ENCODE results near the gene MAPK6. TPM values are rescaled to one million over a fixed set of nuclear protein-coding genes. Genes with fewer than 3 reads are reported as not detected.
A peak's percentile ranks its signal among the peaks of the same experiment; 100 is the strongest.

MAPK6 gene
- 56.4 and 67.2 TPM in 2 replicates for total RNA-seq

DNA sequence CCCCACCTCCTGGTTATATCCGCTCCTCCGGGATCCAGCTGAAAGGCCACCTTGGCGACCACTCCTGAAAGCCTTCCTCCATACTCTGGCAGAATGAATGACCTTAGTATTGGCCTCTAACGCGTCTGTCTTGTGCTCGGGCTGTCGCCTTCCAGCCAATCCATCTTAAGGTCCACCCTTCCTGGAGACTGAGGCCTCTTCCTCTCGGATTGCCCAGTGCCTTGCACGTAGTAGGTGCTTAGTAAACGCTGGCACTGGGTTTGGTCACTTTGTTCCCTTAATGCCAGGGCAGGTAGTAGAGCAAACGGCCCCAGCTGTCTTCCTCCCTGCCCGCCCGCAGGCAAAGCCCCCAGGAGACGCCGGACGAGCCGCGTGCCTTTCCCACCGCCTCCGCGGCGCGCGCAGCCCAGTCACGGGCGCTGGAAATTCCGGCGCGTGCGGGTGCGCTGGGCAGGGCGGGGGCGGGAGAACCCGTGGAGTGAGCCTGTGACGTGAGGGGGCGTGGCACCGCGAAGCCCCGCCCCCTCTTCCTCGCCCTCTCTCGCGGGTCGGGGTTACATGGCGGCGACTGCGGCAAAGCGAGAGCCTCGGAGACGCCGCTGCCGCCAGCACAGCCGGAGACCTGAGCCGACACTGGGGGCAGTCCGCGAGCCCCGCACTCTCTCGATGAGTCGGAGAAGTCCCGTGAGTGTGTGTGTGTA is at the start of gene MAPK6:
Gene MAPK6, plus strand, starts transcription at position 527 of the 701 bp plus-strand sequence. CDS start 27,242 bp downstream, outside the sequence.
- TF ChIP-seq, protein P1, sequence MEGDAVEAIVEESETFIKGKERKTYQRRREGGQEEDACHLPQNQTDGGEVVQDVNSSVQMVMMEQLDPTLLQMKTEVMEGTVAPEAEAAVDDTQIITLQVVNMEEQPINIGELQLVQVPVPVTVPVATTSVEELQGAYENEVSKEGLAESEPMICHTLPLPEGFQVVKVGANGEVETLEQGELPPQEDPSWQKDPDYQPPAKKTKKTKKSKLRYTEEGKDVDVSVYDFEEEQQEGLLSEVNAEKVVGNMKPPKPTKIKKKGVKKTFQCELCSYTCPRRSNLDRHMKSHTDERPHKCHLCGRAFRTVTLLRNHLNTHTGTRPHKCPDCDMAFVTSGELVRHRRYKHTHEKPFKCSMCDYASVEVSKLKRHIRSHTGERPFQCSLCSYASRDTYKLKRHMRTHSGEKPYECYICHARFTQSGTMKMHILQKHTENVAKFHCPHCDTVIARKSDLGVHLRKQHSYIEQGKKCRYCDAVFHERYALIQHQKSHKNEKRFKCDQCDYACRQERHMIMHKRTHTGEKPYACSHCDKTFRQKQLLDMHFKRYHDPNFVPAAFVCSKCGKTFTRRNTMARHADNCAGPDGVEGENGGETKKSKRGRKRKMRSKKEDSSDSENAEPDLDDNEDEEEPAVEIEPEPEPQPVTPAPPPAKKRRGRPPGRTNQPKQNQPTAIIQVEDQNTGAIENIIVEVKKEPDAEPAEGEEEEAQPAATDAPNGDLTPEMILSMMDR (IDR thresholded peaks at IDR 0.05; ENCODE audit: insufficient read depth, low read length, poor library complexity, severe bottlenecking): no peak
- no peaks in the 10 kb centered on the region for H3K36me3 ChIP-seq (ENCODE audit: control insufficient read depth, insufficient read depth, low read length)
- no peaks in the 10 kb centered on the region for H3K27me3 ChIP-seq (ENCODE audit: control insufficient read depth, insufficient read depth, low read length)
- H3K4me3 ChIP-seq (ENCODE audit: low read depth, low read length): peak within 1 kb of the TSS; percentile 66
- peak; percentile 50 for DNase-seq (ENCODE audit: low read depth)

DNA sequence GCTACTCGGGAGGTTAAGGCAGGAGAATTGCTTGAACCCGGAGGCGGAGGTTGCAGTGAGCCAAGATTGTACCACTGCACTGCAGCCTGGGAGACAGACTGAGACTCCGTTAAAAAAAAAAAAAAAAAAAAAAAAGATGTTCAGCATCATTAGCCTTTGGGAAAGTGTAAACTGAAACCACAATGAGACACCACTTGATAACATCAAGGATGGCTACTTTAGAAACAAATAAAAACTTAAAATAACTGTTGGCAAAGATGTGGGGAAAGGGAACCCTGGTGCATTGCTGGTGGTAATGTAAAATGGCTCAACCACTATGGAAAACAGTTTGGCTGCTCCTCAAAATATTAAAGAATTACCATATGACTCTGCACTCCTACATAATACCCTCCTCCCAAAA is 49.3 kb upstream of the MAPK6 start:
- no peak for DNase-seq (ENCODE audit: low read depth)
- Histone ChIP-seq H3K36me3 (ENCODE audit: control insufficient read depth, insufficient read depth, low read length) (no peaks in the 10 kb centered on the region), H3K4me3 (ENCODE audit: low read depth, low read length) (no peak overlapping the region), H3K27me3 (ENCODE audit: control insufficient read depth, insufficient read depth, low read length) (no peaks in the 10 kb centered on the region)
- TF ChIP-seq, protein P1 (IDR thresholded peaks at IDR 0.05; ENCODE audit: insufficient read depth, low read length, poor library complexity, severe bottlenecking): no peak

DNA sequence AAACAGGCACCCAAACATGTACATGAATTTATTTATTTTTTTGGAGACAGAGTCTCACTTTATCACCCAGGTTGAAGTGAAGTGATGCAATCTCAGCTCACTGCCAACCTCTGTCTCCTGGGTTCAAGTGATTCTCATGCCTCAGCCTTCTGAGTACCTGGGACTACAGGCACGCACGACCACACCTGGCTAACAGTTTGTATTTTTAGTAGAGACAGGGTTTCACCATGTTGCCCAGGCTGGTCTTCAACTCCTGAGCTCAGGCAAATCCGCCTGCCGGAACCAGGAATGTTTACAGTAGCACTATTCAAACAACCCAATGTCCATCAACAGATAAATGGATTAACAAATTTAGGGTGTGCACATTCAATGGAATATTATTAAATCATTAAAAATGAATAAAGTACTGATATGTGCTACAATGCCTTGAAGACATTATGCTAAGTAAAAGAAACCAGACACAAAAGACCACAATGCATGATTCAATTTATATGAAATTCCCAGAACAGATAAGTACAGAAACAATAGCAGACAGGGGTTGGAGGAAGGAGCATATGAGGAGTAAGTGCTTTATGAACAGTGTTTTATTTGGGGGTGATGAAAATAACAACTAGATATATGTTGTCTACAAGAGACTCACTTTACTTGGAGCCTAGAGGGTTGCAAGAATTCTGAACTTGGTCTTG is 48.7 kb upstream of the MAPK6 start:
- DNase-seq (ENCODE audit: low read depth): no peak
- no peaks in the 10 kb centered on the region for H3K27me3 ChIP-seq (ENCODE audit: control insufficient read depth, insufficient read depth, low read length)
- TF ChIP-seq, protein P1 (IDR thresholded peaks at IDR 0.05; ENCODE audit: insufficient read depth, low read length, poor library complexity, severe bottlenecking): no peak
- no peaks in the 10 kb centered on the region for H3K36me3 ChIP-seq (ENCODE audit: control insufficient read depth, insufficient read depth, low read length)
- peak overlapping the region; percentile 97 for H3K4me3 ChIP-seq (ENCODE audit: low read depth, low read length)

DNA sequence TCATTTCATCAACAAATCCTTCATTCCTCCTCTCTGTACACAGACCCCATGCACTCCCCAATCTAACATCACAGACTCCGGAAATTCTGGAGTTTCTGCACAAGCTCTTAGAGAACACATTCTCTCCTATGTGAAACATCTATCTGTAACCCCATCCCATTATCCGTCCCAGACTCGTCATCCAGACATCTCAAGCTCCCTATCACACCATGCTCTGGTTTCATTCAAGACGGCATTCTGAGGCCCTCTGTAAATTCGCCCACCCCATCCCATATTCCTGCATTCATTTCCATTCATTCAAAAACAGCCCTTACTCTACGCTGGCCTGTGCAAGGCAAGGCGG is 48.0 kb upstream of the MAPK6 start:
- TF ChIP-seq, protein P1 (IDR thresholded peaks at IDR 0.05; ENCODE audit: insufficient read depth, low read length, poor library complexity, severe bottlenecking): no peak
- Histone ChIP-seq H3K27me3 (ENCODE audit: control insufficient read depth, insufficient read depth, low read length) (no peaks in the 10 kb centered on the region), H3K4me3 (ENCODE audit: low read depth, low read length) (peak overlapping the region; percentile 97), H3K36me3 (ENCODE audit: control insufficient read depth, insufficient read depth, low read length) (no peaks in the 10 kb centered on the region)
- no peak for DNase-seq (ENCODE audit: low read depth)

DNA sequence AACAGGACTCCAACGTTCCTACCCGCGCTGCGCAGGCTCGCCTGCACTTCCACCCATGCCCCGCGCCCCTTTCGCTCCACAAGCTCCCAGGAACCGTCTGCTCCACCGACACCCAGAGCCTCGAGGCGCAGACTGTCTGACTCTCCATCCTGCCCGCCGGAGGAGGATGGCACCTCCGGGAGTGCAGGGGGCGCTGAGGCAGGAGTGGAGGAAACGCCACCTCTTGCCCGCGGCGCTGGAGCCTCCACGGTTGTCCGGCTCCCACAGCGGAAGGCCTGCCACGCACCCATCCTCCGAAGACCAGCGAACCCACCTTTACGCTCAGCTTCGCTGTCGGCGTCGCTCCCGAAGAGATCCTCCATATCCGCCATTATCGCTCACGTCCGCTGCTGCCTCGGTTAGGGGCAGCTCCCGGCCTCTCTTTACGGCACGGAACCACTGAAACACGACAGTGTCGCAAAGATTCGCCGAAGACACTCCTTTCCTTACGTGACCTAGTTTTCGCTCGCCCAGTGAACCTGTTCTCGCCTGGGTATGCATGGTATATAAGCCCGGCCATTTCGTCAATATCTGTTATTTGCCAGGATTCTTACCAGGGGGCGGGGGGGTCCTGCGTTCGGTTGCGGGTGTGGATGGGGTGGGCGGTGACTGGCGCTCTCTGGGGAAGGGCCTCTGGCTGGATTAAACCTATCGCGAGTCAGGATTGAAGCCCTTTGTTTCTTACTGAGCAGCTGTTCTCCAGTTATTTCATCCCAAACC is 47.5 kb upstream of the MAPK6 start, which contains the start of gene LEO1:
Gene LEO1, minus strand, starts transcription at position 404 of the 759 bp plus-strand sequence. Its CDS starts 33 bp downstream, at position 371.
- TF ChIP-seq, protein P1 (IDR thresholded peaks at IDR 0.05; ENCODE audit: insufficient read depth, low read length, poor library complexity, severe bottlenecking): peak; percentile 55
- H3K36me3 ChIP-seq (ENCODE audit: control insufficient read depth, insufficient read depth, low read length): no peaks in the 10 kb centered on the region
- no peaks in the 10 kb centered on the region for H3K27me3 ChIP-seq (ENCODE audit: control insufficient read depth, insufficient read depth, low read length)
- peak; percentile 88 for DNase-seq (ENCODE audit: low read depth)
- peak within 1 kb of the TSS; percentile 97 for H3K4me3 ChIP-seq (ENCODE audit: low read depth, low read length)
